Panc1 (cell line): Measurements from ENCODE around the gene RPP25. TPM values are rescaled to one million over a fixed set of nuclear protein-coding genes. Genes with fewer than 3 reads are reported as not detected.

Source experiments
- ATAC-seq: fragments of 200-7000 bp; cut with Tn5 transposase; 2 replicates; pipeline ENCODE4 v1.9.1; 2020; ENCODE audit warnings: mild to moderate bottlenecking, moderate library complexity
- BruUV-seq: library from RNA; stranded (reverse); fragments of 400-500 nt; replicated peaks from 2 replicates; lab custom pipeline; 2021; lab: Mats Ljungman, UMichigan
- CTCF ChIA-PET: fragments of 300-600 bp; sonication (Branson Sonifier 250); formaldehyde crosslinking; loops from one replicate; lab custom pipeline; 2022; ENCODE audit warnings: antibody characterized with exemption; lab: Charles Lee
- POLR2A ChIA-PET: fragments of 300-600 bp; sonication (Branson Sonifier 250); formaldehyde crosslinking; loops from one replicate; lab custom pipeline; 2022; ENCODE audit warnings: antibody characterized with exemption; lab: Charles Lee
- DNase-seq: peaks from one replicate; pipeline ENCODE4 v3.0.0-alpha.2; 2010; ENCODE audit warnings: low read depth, low spot score
- H3K27ac ChIP-seq: 2 replicates; pipeline ENCODE4 v1.5.1; 2011; ENCODE audit warnings: mild to moderate bottlenecking, low read length, inconsistent platforms
- H3K27me3 ChIP-seq: fragments of 200-500 bp; sonication (Bioruptor generic); 2 replicates; pipeline ENCODE4 v1.6.0; 2014; ENCODE audit warnings: low read length, inconsistent platforms; ENCODE audit not compliant: control insufficient read depth, insufficient read depth
- H3K36me3 ChIP-seq: fragments of 200-500 bp; sonication (Bioruptor generic); 2 replicates; pipeline ENCODE4 v1.5.1; 2014; ENCODE audit warnings: inconsistent platforms, mild to moderate bottlenecking, low read length, moderate library complexity; ENCODE audit not compliant: control insufficient read depth, insufficient read depth
- H3K4me1 ChIP-seq: 2 replicates; pipeline ENCODE4 v1.5.1; 2011; ENCODE audit warnings: inconsistent platforms, mild to moderate bottlenecking, low read length, moderate library complexity; ENCODE audit not compliant: control insufficient read depth, insufficient read depth
- H3K4me3 ChIP-seq, 2 experiments: 2 replicates each; pipeline ENCODE4 v1.5.1; 2011 to 2012; ENCODE audit warnings: low read depth in 2 of 2, low read length in 2 of 2, mild to moderate bottlenecking in 2 of 2, inconsistent platforms in 1 of 2, moderate library complexity in 1 of 2
- H3K9me3 ChIP-seq: fragments of 200-500 bp; sonication (Bioruptor generic); 2 replicates; pipeline ENCODE4 v1.5.1; 2014; ENCODE audit warnings: low read depth, mild to moderate bottlenecking, inconsistent platforms, low read length, moderate library complexity; ENCODE audit not compliant: control insufficient read depth, insufficient read depth
- CTCF ChIP-seq: fragments of 450-650 bp; IDR thresholded peaks from 2 replicates; pipeline ENCODE4 v1.5.1; 2017; ENCODE audit warnings: mild to moderate bottlenecking
- POLR2AphosphoS5 ChIP-seq: IDR thresholded peaks from 2 replicates; pipeline ENCODE4 v1.6.1; 2012; ENCODE audit warnings: mild to moderate bottlenecking, low read depth, low read length, moderate library complexity
- REST ChIP-seq, 2 experiments: IDR thresholded peaks; 2 replicates each; pipeline ENCODE4 v1.6.1; 2011 to 2012; ENCODE audit warnings: low read depth in 2 of 2, control low read depth in 1 of 2, low read length in 1 of 2, mild to moderate bottlenecking in 1 of 2, moderate library complexity in 1 of 2; ENCODE audit not compliant: insufficient read depth in 1 of 2
- SIN3A ChIP-seq: IDR thresholded peaks from 2 replicates; pipeline ENCODE4 v1.6.1; 2012; ENCODE audit warnings: low read depth, mild to moderate bottlenecking, low read length, moderate library complexity, borderline replicate concordance; ENCODE audit not compliant: insufficient read depth
- TCF7L2 ChIP-seq: IDR thresholded peaks from 2 replicates; pipeline ENCODE4 v1.6.1; 2011; ENCODE audit warnings: mild to moderate bottlenecking, low read depth, low read length, inconsistent platforms
- in situ Hi-C: cut with HindIII; loops from 2 replicates; pipeline ENCODE4 v1.10.0; 2016; ENCODE audit warnings: low sequenced_read_pairs, low pct_unique_long_range_greater_than_20kb
- intact Hi-C: fragments of 100-400 bp; cut with micrococcal nuclease; formaldehyde crosslinking; loops from one replicate; pipeline ENCODE4 v1.10.0; 2022; ENCODE audit not compliant: unreplicated experiment
- total RNA-seq: library from RNA; stranded (reverse); gene quantifications from one replicate; pipeline ENCODE4 v1.2.1, GENCODE V29; 2021; ENCODE audit not compliant: unreplicated experiment

The RPP25 gene
- total RNA-seq, 1 experiment from 2014 or later, result 40.1 TPM

GRCh38 chr15:74967670-74968069 lies 11.1 kb upstream of the RPP25 start:
- ATAC-seq, result no peak
- 0 out of 2 replicates have a peak, but pooled peaks cover 8% of the 10 kb centered on the region for H3K4me1 ChIP-seq
- DNase-seq, result no peak
- ChIA-PET POLR2A (interaction anchor here (0.6 kb wide), 1 partner anchor 203 kb away, joined by 3 read pairs; no protein-coding TSS in a partner anchor), CTCF (interaction anchor here (0.6 kb wide), 2 partner anchors 7 to 1963 kb away, joined by 3 to 4 read pairs; no protein-coding TSS in a partner anchor)
- in situ Hi-C loops, result no loop called here
- H3K9me3 ChIP-seq, result no peaks in the 10 kb centered on the region
- H3K4me3 ChIP-seq, result no peak overlapping the region
- H3K27ac ChIP-seq, result no peak overlapping the region
- no TSS peak for BruUV-seq
- H3K27me3 ChIP-seq, result no peaks in the 10 kb centered on the region
- intact Hi-C loops, result no loop called here
- H3K36me3 ChIP-seq, result no peaks in the 10 kb centered on the region
- no peak for TF ChIP-seq CTCF
- TF ChIP-seq TCF7L2, result no peak
- no peak for TF ChIP-seq REST (IDR thresholded peaks at IDR 0.05; ENCODE audit: insufficient read depth in 1 of 2, low read depth in 2 of 2, low read length in 1 of 2)
- no peak for TF ChIP-seq SIN3A
- no peak for TF ChIP-seq POLR2AphosphoS5

- CTCF ChIA-PET, result interaction anchor here (0.6 kb wide), 1 partner anchor 222 kb away, joined by 4 read pairs; no protein-coding TSS in a partner anchor
- TF ChIP-seq REST (IDR thresholded peaks at IDR 0.05; ENCODE audit: insufficient read depth in 1 of 2, low read depth in 2 of 2, low read length in 1 of 2), result no peak
- TF ChIP-seq CTCF, result no peak
- no peak for TF ChIP-seq TCF7L2
- no peak for TF ChIP-seq POLR2AphosphoS5
- no peak for TF ChIP-seq SIN3A
- intact Hi-C loops, result no loop called here
- peaks cover 25% of the 10 kb centered on the region for H3K4me1 ChIP-seq
- no peaks in the 10 kb centered on the region for H3K36me3 ChIP-seq
- in situ Hi-C loops, result no loop called here
- POLR2A ChIA-PET, result no interaction called here
- ATAC-seq, result no peak; the same call in 1 of the 2 replicates
- BruUV-seq, result no TSS peak
- no peak for DNase-seq
- H3K27ac ChIP-seq, result no peak overlapping the region
- no peaks in the 10 kb centered on the region for H3K27me3 ChIP-seq
- no peak overlapping the region for H3K4me3 ChIP-seq
- no peaks in the 10 kb centered on the region for H3K9me3 ChIP-seq
Measured at GRCh38 chr15:74964794-74965193, 8.2 kb upstream of the RPP25 start.
